CD4-positive, alpha-beta T cell treated with Interleukin-17A for 1 hour (primary cell): ENCODE results near the gene SSH3.
"Not testable (repeated sequence)": the region's sequence is repeated elsewhere in the genome, so short reads cannot be mapped to it uniquely, and the experiment has no call there.

Experiments used
- DNase-seq: peaks from one replicate; pipeline ENCODE4 v3.0.0-alpha.2; 2020

The SSH3 gene, protein sequence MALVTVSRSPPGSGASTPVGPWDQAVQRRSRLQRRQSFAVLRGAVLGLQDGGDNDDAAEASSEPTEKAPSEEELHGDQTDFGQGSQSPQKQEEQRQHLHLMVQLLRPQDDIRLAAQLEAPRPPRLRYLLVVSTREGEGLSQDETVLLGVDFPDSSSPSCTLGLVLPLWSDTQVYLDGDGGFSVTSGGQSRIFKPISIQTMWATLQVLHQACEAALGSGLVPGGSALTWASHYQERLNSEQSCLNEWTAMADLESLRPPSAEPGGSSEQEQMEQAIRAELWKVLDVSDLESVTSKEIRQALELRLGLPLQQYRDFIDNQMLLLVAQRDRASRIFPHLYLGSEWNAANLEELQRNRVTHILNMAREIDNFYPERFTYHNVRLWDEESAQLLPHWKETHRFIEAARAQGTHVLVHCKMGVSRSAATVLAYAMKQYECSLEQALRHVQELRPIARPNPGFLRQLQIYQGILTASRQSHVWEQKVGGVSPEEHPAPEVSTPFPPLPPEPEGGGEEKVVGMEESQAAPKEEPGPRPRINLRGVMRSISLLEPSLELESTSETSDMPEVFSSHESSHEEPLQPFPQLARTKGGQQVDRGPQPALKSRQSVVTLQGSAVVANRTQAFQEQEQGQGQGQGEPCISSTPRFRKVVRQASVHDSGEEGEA

DNA sequence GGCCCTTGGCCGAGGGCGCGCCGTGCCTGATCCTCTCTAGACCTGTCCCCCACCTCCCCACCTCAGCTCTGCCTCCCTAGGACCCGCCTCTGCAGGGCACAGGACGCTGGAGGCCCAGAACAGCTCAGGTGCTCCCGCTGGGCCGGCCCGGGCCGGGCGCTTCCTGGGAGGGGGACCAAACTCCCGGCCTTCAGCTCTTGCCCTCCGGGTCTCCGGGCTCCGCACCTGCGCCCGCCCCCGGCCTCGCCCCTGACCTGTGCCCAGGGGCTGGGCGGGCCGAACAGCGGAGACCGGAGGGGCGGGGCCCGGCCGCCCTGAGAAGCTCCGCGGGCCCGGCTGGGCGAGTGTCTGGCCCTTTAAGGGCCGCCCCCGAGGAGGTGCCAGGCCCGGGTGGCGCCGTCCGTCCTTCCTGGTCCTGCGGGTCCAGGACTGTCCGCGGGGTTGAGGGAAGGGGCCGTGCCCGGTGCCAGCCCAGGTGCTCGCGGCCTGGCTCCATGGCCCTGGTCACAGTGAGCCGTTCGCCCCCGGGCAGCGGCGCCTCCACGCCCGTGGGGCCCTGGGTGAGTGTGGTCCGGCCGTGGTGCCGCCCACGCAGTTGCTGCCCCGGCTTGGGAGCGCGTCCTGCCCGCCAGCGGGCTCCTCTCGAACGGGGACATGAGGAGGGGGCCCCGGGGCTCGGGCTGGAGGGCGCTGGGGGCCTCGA is at the start of gene SSH3:
Gene SSH3 (plus strand): TSS at position 399 of the 703 bp plus-strand sequence. CDS start 96 bp downstream, at position 495.
- DNase-seq, result peak; percentile 35

DNA sequence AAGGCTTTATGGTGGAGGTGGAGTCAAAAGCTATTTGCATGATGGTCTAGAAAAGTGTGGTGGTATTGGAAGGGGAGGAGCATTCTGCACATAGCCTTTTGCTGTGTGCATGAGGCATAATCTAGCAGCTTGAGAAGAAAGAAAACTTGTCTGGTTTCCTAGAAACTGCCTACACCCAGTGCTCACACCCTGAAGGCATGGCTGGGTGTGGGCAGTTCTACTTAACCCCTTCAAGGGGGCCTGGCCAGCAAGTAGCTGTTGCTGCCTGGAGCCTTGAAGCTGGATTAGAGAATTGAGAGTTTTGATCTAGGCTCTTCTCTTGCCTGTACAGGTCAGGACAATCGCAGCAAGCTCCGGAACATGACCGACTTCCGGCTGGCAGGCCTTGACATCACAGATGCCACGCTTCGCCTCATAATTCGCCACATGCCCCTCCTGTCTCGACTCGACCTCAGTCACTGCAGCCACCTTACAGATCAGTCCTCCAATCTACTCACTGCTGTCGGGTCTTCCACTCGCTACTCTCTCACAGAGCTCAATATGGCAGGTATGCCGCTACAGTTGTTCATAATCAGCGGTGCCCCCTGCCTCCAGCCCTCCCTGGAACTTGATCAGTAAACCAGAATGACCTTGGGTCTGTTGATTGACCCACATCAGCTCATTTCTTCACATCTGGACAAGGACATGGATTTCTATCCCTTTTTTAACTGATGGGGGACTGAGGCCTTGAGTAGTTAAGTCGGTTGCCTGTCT is 49.3 kb upstream of the SSH3 start:
- DNase-seq, result no peak

DNA sequence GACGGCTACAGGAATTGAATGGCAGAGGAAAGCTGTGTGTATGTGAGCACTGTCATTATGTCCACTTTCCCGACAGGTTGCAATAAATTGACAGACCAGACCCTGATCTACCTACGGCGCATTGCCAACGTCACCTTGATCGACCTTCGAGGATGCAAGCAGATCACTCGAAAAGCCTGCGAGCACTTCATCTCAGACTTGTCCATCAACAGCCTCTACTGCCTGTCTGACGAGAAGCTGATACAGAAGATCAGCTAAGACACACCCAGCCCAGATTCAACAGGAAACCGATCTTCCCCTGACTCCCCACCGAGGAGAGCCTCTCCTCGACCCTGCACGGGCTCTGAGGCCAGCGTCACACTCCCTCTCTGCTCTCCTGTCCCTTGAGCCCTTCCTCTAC is 48.5 kb upstream of the SSH3 start:
- no peak for DNase-seq

DNA sequence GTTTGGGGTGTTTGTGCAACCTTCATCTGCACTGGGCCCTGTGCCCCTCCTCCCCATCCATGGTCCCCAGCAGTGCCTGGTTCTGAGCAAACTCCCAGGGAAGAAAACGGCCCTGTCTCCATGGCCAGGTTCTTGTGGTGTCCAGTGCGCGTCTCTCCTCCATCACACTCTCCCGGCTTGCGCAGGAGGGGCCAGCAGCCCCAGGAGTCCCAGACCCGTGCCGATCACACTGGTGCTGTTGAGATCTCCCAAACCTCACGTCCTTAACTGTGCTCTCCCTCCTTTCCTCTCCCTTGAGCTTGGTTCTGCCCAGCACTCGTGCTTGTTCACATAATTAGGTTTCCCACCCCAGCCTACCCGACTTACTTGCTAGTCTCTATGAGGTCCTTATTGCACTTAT is 48.0 kb upstream of the SSH3 start:
- no peak for DNase-seq

DNA sequence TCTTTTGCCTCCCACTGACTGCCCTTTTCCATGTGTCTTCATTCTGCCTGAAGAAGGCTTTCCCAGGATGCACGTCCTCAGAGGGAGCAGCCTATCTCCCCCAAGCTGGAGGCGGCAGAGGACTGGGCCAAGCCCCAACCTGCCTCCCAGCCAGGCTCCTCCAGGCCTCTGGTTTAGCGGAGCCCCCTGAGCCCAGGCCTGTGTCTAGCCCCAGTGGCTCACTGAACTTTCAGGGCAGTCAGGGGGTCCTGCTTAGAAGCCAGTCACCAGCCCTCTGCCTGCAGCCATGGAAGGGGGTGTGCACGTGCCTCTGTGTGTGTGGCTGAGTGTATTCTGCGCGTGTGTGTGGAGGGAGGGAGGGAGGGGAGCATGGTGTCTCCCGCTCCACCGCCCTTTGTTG is 47.5 kb upstream of the SSH3 start:
- no peak for DNase-seq

DNA sequence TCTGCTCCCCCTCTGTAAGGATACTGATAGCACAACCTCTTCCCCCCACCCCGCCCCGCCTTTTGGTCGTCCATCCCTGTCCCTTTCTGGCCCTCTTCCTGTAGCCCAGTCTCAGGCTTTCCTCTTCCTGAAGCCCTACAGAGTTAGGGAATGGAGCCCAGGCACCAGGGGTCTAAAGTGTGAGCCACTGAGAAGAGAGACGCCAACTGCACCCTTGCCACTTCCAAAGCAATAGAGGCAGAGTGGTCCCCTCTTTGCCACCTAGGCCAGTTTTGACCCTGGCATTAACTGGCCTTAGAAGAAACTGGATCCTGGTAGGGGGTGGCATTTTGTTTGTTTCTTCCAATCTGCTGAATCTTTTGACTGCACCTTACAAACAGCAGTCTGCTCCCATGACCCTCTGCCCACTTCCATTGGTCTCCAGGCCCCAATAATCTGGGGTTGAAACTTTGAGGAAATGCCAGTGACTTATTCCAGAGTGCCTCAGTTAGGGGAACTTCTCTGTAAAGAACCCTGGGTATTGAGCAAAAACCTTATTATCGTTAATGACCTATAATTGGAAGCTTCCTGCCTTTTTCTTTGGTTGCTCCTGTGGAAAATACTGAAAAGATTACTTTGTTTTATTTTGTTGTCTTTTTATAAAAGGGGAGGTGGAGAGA is 46.7 kb upstream of the SSH3 start:
- DNase-seq, result no peak

DNA sequence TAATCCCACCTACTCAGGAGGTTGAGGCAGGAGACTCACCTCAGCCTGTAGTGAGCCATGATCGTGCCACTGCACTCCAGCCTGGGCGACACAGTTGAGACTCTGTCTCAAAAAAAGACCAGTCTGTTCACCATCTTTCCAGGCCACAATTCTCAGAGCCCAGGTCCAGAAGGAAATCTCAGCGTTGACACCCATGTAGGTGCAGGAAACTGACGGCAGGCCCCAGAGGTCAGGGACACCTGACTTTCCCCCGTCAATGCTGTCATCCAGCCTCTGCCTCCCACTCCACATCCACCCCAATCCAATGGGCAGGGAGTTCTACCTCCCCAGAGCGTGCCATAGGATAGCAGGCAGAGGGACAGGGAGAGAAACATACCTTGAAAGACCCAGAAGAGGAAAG is 42.9 kb upstream of the SSH3 start:
- DNase-seq, result no peak

DNA sequence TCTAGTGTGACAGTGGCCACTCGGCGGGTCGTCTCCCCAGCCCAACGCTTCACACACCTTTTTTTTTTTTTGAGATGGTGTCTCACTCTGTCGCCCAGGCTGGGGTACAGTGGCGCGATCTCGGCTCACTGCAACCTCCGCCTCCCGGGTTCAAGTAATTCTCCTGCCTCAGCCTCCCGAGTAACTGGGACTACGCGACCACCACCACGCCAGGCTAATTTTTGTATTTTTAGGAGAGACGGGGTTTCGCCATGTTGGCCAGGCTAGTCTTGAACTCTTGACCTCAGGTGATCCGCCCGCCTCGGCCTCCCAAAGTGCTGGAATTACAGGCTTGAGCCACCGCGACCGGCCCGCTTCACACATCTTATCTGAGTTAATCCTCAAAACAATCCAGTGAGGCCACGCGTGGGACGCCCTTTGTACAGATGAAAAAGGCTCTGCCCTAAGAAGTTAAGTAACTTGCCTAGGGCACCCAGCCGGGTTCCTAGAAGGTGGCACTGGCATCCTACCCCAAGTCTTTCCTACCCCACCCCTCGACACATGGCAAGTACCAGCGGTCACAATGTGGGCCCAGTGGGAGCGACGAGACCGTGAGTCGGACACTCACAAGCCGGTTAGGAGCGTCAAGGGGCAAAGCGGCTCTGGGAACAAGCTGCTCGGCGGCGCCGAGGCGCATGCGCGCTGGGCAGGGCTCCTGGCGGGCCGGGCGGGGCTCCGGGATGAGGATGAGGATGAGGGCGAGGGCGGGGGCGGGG is 42.3 kb upstream of the SSH3 start:
- not testable (repeated sequence) for DNase-seq

DNA sequence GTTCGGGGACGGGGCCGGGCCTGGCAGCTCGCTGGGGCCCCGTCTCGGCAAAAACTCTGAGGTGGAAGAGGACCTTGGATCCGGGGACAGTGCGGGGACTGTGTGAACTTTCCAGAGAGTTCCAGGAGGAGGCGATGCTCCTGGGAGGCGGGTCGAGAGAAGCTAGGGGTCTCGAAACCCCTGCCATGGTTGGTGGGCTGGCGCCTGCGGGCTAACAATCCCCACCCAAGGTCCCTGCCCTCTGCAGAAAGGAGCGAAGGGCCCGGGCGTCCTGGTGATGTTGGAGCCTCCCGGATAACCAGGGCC is 41.7 kb upstream of the SSH3 start:
- DNase-seq, result no peak

DNA sequence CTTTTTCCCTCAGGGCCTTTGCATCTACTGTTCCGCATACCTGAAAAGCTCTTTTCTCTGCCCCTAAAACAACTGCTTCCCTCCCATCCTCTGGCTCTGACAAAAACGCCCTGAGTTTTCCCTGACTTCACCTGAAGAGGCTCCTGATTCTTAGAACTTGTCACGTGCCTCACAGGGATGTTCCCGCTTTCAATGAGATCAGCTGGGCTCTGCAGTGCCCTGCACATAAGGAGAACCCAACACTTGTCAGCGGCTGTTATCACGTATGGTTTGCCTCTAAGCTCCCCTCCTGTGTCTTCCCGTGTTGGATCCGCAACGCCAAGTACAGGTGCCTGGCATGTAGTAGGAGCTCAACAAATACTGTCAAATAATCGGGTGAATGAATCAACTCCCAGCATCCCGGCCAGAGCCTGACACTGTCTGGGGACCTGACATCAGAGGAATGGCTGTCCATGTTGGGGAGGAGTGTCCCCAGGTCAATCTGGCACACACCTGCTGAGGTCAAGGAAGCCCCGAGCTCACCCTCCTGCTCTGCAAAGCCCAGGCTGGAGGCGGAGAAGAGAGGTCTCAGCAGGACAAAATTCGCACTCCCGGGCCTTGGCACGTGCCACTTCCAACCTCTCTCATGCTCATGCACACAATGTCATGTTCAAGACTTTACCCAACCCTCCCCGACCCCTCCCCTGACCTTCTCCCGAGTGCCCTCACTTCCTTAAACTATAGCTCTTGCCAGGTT is 41.2 kb upstream of the SSH3 start:
- no peak for DNase-seq

DNA sequence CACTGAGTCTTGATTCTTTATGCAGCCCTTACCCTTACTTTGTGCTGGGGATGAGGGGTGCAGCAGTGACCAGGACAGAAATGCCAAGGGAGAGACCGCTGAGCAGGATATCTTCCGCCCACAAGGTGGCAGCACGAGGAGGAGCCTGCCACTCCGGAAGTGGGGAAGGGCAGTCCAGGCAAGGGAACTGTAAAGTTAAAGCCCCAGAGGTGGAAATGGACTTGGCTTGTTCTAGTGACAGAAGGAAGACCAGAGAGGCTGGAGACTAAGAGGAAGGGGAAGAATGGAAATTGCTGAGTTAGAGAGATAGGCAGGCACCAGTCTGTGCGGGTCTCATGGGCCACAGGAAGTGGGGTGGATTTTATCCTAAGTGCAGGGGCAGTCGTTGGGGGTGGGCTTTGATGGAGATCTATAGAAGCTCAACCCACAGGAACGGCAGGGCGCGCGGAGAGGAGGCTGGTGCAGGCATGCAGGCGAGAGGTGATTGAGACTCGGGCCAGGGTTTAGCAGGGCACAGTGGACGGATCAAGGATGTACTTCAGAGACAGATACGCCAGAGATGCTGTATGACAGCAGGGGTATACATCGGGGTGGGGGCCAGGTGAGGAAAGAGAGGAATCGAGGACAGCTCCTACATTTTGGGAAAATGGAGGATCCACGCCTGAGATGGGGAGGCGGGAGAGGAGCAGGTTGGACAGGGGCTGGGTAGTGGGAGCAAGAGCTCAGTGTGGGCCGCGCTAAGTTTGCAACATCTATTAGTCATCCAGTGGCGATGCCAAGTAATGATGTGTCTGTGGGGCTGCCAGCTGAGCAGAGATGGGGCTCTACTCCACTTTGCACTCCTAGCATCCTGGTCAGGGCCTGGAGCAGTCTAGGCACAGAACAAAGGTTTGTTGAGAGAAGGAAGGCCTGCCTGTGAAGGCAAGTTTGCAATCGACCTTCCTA is 40.3 kb upstream of the SSH3 start:
- DNase-seq, result peak; percentile 77

DNA sequence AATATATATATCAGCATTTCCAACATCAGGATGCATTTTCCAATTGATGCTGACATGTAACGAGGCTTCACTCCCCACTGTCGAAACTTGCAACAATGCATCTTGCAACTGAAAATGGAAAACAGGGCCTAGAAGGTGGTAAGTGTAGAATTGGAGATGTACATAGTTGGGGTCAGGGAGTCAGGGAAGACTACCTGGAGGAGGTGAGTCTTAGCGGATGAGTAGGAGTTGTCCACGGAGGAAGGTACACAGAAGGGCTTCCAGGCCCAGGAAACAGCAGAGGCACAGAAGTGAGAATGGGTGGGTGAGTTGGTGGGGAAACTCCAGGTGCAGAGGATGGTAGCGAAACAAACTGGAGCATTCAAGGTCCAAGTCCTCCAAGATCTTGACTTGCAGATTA is 39.1 kb upstream of the SSH3 start:
- no peak for DNase-seq

DNA sequence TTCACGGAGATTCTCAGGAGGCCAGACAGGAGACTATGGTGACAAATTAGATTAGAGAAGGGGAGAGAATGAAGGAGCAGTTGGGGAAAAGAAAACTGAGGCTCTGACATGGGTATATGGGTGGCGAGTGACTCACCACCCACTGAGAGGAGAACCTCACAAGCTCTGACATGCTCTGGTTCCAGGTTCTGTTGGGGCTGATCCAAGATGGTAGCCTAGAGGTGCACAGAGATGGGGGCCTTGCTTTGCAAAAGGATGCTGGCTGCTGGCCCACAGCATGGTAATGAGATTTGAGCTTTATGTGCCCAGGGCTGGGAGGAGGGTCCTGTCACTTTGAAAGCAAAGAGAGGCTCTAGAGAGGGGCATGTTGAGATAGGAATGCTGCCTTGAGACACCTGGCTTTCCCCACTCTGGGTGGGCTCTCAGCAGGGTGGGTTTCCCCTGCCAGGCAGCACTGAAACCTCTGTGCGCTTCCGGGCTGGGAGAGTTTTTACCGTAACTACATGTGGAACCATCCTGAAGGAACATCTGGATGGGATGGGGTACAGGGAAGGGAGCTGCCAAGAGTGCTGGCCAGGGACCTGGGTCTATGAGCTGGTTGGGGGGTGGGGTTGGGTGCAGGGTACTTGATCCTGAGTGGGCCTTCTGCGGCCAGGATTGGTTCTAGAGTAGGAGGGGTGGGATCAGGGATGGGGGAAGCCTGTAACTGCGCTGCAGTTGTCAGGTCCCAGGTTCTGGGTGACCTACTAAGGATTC is 38.3 kb upstream of the SSH3 start:
- no peak for DNase-seq

DNA sequence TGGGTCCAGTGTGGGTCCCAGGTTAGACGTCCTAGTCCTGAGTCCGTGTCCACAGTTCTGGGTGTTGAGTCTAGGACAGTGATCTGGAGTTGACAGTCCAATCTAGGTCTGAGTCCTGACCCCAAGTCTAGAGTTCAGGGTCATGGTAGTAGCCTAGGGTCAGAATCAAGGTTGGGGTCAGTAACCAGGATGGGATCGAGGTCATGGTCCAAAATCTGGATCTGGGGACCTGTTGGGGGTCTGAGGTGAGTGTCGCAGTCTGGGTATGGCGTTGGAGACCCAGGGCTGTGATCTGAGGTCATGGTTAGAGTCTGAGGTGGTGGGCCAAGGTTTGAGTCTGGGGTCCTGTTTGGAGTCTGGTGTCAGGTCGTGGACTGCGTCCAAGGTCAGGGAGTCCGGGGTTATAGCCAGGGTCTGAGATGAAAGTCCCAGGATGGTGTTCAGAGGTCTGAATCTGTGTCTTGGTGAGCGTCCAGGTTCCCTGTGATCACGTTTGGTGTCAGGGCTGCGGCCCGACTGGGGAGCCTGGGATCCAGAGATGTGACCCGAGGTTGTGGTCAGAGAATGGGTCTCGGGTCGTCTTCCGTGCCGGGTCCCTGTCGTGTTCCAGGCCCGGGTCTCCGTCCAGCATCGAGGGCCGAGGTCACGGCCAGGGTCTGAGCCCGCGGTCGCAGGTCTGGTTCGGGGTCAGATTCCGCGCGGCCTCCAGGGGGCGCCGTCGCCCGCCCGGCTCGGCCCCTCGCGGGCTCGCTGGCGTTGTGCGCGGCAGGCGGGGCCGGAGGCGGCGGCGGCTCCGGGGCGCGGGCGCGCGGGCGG is 37.5 kb upstream of the SSH3 start:
- DNase-seq, result peak; percentile 78

DNA sequence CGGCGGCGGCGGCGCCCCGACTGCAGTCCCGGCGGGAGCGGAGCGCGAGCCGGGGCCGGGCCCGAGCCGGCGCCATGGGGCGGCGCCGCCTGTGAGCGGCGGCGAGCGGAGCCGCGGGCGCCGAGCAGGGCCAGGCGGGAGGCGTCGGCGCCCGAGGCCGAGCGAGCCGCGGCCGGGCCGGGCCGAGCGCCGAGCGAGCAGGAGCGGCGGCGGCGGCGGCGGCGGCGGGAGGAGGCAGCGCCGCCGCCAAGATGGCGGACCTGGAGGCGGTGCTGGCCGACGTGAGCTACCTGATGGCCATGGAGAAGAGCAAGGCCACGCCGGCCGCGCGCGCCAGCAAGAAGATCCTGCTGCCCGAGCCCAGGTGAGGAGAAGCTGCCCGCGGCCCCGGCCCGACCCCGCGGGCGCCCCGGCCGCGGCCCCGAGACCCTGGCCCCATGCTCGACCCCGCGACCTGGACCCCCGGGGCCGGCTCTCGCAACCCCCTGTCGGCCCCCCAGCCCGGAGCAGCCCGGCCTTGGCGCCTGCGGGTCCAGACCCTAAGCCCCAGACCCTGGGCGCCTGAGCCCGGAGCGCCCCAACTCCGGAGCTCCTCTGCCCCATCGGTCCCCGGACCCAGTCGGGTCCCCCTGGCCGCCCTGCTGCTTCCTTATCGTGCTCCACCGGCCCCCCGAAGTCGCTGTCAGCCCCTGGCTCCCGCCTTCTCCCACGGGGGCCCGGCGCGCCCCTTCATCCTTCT is 36.7 kb upstream of the SSH3 start, which contains the start of gene GRK2:
Gene GRK2 (plus strand): TSS at position 25 of the 739 bp plus-strand sequence. CDS start 227 bp downstream, at position 252.
- DNase-seq, result peak; percentile 53

DNA sequence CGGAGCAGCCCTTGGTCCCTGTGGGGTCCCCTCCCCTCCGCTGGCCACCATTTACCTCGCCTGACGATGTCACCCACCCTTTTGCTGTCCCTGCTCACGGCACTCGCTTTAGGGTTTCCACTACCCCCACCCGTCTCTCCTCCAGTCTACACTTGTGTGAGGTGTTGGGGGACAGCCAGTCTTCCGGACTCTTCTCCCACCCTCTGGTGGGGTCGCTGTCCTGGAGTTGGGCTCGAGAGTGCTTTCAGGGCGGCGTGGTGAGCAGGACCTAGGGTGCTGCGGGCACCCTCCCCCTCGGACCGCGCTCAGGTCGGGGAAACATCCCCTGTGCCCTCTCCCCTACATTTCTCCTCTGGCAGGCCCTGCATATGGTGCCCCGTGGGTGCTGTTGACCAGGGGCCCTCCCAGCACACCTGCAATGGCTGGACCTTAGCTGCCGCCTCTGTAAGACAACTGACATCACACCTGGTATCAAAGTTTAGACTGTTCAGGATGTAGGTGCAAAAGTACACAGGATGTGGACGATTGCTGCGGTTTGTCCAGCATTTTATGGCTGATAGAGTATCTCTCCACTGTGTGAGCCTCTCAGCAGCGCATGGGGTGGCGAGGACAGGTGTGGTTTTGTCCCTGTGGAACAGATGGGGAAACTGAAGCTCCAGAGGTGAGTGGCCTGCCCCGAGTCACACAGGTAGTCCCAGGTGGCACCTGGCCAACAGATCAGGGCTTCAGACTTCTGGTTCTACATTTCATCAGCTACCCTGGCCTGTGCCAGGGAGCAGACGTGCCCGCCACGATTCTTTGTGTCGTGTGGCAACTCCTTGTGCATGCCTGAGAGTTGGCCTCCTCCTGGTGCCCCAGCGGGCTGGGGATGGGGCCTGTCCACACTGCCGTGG is 35.9 kb upstream of the SSH3 start:
- peak; percentile 53 for DNase-seq
